ENCODE measurements around the gene FAF2. TPM values are rescaled to one million over a fixed set of nuclear protein-coding genes. Genes with fewer than 3 reads are reported as not detected.

Gene FAF2
- total RNA-seq, 1 donor from 2014 or later, result 46.5 TPM

DNA sequence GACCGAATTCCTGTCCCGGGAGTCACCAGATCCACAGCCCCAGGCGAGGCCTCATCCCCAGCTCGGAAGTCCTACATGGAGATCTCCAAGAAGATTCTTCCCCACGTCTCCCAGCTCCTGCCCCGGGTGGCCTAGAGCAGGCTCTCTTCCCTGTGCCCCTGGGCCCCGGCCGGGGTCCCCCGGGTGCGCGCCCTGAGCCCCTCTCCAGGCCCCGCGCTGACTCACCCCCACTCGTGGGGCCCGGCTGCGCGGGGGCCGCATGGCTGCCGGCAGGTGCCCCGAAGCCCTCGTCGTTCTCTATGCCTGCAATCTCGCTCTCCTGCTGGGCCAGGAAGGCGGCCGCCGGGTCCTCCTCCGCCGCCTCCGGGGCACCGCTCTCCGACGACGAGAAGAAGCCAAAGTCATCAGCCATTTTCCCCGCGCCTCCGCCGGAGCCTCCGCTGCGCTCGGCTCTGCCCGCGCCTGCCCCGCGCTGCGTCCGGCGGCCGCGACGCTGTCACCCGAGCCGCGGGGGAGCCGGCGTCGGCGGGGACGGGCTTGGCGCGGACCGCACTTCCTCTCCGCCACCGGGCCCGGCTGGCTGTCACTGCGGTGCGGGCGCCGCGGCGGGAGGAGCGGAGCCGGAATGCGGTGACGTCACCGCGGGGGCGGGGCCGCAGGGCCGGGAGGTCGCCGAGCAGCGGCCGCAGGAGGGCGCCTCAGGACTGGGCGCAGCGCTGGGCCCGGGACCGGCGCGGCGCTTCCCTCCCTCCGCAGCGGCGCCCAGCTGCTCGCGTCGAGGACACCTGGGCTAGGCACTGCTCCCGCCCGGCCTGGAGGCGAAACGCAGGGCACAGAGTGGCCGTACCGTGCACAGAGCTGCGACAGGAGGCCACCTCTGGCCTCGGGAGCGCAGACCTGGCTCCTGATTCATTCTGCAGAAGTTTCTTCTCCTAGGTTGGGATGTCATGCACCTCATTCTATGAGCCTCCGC, 31.9 kb upstream of the FAF2 start, which contains the start of gene CLTB:
TSS of gene CLTB (minus strand) at position 588 of the 973 bp plus-strand sequence. CDS start at position 412, 176 bp downstream.
- TF ChIP-seq, protein P1, sequence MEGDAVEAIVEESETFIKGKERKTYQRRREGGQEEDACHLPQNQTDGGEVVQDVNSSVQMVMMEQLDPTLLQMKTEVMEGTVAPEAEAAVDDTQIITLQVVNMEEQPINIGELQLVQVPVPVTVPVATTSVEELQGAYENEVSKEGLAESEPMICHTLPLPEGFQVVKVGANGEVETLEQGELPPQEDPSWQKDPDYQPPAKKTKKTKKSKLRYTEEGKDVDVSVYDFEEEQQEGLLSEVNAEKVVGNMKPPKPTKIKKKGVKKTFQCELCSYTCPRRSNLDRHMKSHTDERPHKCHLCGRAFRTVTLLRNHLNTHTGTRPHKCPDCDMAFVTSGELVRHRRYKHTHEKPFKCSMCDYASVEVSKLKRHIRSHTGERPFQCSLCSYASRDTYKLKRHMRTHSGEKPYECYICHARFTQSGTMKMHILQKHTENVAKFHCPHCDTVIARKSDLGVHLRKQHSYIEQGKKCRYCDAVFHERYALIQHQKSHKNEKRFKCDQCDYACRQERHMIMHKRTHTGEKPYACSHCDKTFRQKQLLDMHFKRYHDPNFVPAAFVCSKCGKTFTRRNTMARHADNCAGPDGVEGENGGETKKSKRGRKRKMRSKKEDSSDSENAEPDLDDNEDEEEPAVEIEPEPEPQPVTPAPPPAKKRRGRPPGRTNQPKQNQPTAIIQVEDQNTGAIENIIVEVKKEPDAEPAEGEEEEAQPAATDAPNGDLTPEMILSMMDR (conservative IDR thresholded peaks at IDR 0.05), result peak; percentile 77
- Mint-ChIP-seq H3K36me3 (no peaks in the 10 kb centered on the region), H3K27me3 (peaks cover 9% of the 10 kb centered on the region), H3K27ac (peak within 1 kb of the TSS; percentile 88), H3K4me1 (ENCODE audit: unreplicated experiment) (peaks cover 27% of the 10 kb centered on the region), H3K9me3 (no peaks in the 10 kb centered on the region), H3K4me3 (peak within 1 kb of the TSS; percentile 86)
- peak; percentile 87 for DNase-seq (ENCODE audit: extremely low spot score, unreplicated experiment)

DNA sequence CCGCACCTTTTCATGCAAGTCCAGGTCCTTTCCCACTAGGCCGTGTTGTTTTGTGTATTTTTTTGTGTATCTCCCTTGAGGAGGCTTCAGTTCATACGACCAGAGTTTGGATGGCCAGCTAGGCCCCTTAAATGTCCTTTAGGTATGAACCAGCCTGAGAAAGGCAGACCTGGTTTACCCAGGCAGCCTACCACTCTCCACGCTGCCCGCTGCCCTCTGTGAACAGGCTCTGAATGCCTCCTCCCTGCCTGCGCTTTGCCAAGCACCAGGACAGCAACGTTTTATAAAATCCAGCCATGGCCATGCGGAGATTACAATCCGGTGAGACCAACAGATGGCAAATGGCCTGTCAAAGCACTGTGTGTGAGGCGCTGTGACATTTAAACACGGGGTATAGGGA, 31.2 kb upstream of the FAF2 start:
- TF ChIP-seq, protein P1 (conservative IDR thresholded peaks at IDR 0.05), result no peak
- H3K27ac Mint-ChIP-seq, result peak overlapping the region; percentile 79
- no peaks in the 10 kb centered on the region for H3K36me3 Mint-ChIP-seq
- H3K4me3 Mint-ChIP-seq, result peak overlapping the region; percentile 80
- peaks cover 22% of the 10 kb centered on the region for H3K4me1 Mint-ChIP-seq (ENCODE audit: unreplicated experiment)
- no peaks in the 10 kb centered on the region for H3K9me3 Mint-ChIP-seq
- peaks cover 9% of the 10 kb centered on the region for H3K27me3 Mint-ChIP-seq
- no peak for DNase-seq (ENCODE audit: extremely low spot score, unreplicated experiment)

DNA sequence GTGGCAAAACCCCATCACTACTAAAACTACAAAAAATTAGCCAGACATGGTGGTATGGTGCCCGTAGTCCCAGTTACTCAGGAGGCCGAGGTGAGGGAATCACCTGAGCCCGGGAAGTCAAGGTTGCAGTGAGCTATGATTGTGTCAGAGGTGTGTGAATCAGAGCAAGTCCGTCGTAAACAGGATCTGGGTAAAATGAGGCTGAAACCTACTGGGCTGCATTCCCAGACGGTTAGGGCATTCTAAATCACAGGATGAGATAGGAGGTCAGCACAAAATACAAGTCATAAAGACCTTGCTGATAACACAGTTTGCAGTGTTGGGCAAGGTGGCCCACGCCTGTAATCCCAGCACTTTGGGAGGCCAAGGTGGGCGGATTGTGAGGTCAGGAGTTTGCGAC, 29.9 kb upstream of the FAF2 start:
- TF ChIP-seq, protein P1 (conservative IDR thresholded peaks at IDR 0.05), result no peak
- Mint-ChIP-seq H3K4me1 (ENCODE audit: unreplicated experiment) (peaks cover 18% of the 10 kb centered on the region), H3K27ac (peak overlapping the region; percentile 78), H3K9me3 (no peaks in the 10 kb centered on the region), H3K36me3 (no peaks in the 10 kb centered on the region), H3K4me3 (no peak overlapping the region), H3K27me3 (peaks cover 12% of the 10 kb centered on the region)
- no peak for DNase-seq (ENCODE audit: extremely low spot score, unreplicated experiment)

DNA sequence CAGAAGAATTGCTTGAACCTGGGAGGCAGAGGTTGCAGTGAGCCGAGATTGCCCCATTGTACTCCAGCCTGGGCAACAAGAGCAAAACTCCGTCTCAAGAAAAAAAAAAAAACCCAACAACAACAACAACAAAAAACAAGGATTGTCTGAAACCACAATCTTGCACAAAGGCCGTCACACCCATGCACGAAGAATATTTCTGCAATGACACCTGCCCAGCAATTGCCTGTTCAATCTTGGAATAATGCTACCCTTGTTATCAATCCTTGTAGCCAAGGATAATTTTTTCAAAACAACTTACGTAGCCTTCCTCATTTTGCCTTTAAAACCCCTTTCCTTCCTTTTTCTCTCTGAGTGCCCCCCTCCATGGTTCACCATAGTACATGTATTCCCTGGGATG, 28.1 kb upstream of the FAF2 start:
- Mint-ChIP-seq H3K27me3 (peaks cover 12% of the 10 kb centered on the region), H3K4me1 (ENCODE audit: unreplicated experiment) (peaks cover 10% of the 10 kb centered on the region), H3K9me3 (no peaks in the 10 kb centered on the region), H3K27ac (no peak overlapping the region), H3K4me3 (no peak overlapping the region), H3K36me3 (no peaks in the 10 kb centered on the region)
- no peak for DNase-seq (ENCODE audit: extremely low spot score, unreplicated experiment)
- TF ChIP-seq, protein P1 (conservative IDR thresholded peaks at IDR 0.05), result no peak

DNA sequence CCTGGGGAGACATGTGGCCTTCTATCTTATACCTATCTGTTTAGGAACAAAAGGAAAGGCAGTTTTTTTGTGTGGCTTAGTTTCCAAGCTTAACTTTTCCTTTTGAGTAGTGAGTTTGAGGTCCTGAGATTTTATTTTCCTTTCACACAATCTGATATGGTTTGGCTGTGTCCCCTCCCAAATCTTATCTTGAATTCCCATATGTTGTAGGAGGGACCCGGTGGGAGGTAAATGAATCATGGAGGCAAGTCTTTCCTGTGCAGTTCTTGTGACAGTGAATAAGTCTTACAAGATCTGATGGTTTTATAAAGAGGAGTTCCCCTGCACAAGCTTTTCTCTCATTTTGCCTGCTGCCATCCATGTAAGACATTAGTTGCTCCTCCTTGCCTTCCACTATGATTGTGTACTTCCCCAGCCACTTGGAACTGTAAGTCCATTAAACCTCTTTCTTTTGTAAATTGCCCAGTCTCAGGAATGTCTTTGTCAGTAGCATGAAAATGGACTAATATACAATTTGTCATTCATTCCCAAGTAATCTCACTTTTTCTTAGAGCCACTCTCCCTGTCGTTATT, 27.1 kb upstream of the FAF2 start:
- H3K4me3 Mint-ChIP-seq, result no peak overlapping the region
- H3K27me3 Mint-ChIP-seq, result peaks cover 12% of the 10 kb centered on the region
- DNase-seq (ENCODE audit: extremely low spot score, unreplicated experiment), result no peak
- no peaks in the 10 kb centered on the region for H3K36me3 Mint-ChIP-seq
- peaks cover 4% of the 10 kb centered on the region for H3K9me3 Mint-ChIP-seq
- H3K27ac Mint-ChIP-seq, result no peak overlapping the region
- H3K4me1 Mint-ChIP-seq (ENCODE audit: unreplicated experiment), result peaks cover 7% of the 10 kb centered on the region
- TF ChIP-seq, protein P1 (conservative IDR thresholded peaks at IDR 0.05), result no peak
